Inflammatory macrophage (primary cell): Measurements from ENCODE around the gene SUPT5H.
"Not testable (repeated sequence)": the region's sequence is repeated elsewhere in the genome, so short reads cannot be mapped to it uniquely, and the experiment has no call there.

Source experiments
- DNase-seq, 2 donors: peaks; one replicate each; pipeline ENCODE4 v3.0.0-alpha.2; 2020 to 2022

Gene SUPT5H

DNA sequence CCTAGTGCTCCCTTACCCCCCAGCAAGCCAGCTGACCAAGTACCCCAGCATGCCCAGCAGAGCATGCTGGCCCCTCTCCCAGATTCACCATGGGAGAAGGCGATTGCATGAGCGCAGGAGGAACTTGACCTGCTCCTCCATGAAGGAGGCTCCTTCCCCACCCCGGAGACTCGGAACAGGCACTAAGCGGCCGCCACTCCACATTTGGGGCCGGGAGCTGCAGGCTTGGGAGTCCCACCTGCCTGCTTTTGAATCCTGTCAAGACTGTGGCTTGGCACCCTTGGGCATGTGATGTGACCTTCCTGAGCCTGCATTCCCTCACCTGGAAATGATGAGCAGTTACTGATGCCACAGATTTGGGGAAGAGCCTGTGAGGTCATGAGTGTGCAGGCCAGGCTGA, 22.6 kb downstream of the SUPT5H start:
- no peak for DNase-seq

DNA sequence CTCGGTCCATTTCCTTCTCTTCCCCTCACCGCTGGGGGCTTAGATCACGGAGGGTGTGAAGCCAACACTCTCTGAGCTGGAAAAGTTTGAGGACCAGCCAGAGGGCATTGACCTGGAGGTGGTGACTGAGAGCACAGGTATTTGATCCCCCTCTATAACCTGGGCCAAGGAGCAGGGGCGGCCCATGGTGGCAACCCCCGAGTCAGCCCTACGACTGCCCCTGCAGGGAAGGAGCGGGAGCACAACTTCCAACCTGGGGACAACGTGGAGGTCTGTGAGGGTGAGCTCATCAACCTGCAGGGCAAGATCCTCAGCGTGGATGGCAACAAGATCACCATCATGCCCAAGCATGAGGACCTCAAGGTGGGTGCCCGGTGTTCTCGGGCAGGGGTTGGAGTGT, 23.7 kb downstream of the SUPT5H start:
- DNase-seq = no peak

DNA sequence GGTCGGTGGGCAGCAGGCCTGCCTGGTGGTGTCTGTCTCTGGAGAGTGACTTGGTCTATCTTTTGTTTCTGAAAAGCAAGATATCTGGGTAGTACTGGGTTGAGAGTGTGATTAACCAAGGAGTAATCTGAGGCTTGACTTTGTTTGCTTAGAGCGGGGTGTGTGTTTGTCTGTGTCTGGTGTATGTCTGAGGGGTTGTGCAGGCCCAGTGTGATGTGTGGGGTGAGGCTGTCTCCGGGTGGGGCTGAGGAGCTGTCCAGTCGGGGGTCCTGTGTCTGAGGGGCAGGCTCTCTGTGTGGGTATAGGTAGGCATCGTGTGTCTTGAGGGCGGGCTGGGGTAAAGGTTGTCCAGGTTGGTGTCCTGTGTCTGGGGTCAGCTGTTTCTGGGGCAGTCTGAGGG, 24.2 kb downstream of the SUPT5H start:
- DNase-seq = no peak

DNA sequence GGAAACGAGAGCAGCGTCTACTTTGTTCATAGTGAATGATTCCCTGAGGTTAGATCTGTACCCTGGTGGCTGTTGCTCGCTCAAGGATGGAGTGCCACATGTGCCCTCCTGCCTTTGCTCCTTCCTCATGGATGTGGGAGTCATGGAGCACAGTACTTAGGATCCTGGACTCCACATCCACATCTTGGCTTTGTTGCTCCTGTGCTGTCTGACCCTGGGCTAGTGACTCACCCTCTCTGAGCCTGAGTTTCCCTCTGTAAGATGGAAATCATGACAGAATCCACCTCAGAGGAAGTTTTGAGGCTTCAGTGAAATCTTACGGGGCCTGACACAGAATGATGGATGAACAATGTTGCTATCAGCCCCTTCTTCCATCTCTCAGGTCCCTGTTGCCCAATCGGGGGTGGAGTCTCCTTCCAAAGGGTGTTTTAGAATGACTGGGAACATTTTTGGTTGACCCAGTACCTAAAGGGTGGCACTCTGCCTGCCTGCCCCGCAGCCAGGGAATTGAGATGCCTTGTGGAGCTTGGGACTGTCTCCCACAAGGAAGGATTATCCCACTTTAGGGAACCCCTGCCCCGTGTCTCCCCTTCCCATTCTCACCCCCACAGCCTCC, 25.4 kb downstream of the SUPT5H start:
- no peak for DNase-seq

DNA sequence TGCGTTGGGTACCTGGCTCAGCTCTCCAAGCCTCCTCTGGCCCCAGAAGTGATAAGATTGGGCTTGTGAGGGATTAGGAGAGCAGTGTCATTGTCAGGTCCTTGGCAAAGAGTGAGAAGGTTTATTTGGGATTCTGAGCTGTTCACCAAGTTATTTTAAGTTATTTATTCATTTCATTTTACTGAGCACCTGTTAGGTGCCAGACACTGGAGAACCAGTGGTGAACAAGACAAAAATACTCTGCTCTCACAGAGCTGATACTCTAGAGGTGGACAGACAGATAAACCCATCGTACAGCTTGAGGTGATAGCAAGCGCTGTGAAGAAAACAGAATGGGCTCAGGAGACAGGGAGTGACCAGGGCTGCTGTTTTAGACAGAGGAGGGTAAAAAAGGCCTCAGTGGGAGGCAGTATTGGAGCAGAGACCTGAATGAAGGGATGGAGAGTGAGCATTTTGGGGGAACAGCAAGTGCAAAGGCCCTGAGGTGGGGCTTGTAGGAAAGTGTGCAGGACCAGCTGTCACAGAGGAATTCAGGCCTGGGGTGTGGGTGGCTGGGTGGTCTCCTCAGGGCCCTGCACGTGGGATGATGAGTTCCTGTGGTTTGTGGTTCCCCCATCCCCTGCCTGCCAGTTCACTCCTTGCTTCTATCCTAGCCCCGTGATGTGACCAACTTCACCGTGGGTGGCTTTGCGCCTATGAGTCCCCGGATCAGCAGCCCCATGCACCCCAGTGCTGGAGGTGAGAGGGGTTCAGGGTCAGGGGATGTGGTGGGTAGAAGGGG, 26.6 kb downstream of the SUPT5H start:
- peak in 1 of 2 donors; percentile 5 for DNase-seq

DNA sequence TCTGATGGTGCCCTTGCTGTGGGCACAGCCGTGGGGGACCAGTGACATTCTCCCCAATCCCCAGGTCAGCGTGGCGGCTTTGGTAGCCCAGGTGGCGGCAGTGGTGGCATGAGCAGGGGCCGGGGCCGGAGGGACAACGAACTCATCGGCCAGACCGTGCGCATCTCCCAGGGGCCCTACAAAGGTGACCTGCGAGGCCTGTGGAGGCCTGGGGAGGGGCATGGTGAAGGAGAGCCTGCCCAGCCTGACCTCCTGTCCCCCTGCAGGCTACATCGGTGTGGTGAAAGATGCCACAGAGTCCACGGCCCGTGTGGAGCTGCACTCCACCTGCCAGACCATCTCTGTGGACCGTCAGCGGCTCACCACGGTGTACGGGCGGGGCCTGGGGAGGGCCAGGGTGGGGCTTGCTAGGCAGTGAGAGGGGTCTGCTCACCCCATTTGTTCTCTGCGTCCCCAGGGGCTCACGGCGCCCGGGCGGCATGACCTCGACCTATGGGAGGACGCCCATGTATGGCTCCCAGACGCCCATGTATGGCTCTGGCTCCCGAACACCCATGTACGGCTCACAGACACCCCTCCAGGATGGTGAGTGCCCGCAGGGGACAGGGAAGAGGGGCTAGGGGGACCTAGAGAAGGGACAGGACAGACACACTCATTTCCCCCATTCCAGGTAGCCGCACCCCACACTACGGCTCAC, 27.5 kb downstream of the SUPT5H start:
- no peak for DNase-seq

DNA sequence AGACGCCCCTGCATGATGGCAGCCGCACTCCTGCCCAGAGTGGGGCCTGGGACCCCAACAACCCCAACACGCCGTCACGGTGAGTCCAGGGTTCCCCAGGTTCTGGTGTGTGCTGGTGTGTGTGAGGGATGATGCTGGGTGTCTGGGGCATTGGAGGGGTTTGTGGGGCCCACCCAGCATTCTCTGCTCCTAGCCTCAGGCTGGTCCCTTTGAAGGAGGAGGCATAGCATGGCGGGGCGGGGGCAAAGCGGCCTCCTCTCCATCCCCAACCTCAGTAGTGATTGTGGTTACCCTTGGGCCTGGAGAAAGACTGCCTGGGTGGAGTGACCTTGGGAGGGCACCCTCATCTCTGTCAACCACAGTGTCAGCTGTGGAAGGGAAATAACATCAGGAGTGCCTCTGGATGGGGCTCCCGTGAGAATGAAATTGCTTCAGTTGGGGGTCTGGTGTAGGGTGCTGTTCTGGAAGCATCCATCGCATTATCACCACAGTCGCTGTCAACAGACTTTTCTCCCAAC, 28.1 kb downstream of the SUPT5H start:
- no peak for DNase-seq

DNA sequence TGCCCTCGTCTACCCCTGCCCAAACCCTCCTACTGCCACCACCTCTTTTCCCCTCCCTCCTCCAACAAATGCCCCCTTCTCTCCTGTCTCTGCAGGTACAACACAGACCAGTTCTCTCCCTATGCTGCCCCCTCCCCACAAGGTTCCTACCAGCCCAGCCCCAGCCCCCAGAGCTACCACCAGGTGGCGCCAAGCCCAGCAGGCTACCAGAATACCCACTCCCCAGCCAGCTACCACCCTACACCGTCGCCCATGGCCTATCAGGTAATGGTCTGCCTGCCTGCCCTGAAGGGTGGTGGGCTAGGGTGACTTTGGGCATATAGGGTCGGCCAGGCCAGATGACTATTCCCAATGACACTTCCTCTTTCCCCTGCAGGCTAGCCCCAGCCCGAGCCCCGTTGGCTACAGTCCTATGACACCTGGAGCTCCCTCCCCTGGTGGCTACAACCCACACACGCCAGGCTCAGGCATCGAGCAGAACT, 28.8 kb downstream of the SUPT5H start:
- peak; percentile 27 to 32 for DNase-seq

DNA sequence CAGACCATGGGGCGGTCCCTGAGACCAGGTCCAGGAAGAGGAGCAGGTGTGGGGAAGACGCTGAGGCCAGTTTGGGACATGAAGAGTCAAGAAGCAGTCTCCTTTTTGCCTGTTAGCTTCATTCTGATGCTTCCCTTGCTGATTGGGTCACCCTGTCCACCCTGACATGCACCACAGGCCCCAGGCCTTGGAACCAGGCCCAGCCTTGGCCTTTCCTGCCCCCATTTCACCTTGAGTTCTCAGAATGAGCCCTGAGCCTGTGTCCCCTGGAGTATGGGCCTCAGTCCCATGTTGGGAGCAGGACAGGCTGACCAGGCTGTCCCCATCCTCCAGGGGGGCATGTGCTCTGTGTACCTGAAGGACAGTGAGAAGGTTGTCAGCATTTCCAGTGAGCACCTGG, 30.4 kb downstream of the SUPT5H start:
- DNase-seq = no peak

DNA sequence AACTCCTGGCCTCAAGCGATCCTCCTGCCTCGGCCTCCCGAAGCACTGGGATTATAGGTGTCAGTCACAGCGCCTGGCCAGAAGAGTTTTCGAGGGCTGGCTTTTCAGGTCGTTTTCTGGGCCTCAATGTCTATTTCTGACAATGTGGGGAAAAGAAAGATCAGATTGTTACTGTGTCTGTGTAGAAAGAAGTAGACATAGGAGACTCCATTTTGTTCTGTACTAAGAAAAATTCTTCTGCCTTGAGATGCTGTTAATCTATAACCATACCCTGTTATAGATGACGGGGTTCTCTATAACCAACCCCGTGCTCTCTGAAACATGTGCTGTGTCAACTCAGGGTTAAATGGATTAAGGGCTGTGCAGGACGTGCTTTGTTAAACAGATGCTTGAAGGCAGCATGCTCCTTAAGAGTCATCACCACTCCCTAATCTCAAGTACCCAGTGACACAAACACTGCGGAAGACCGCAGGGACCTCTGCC, 34.0 kb downstream of the SUPT5H start:
- not testable (repeated sequence) for DNase-seq

DNA sequence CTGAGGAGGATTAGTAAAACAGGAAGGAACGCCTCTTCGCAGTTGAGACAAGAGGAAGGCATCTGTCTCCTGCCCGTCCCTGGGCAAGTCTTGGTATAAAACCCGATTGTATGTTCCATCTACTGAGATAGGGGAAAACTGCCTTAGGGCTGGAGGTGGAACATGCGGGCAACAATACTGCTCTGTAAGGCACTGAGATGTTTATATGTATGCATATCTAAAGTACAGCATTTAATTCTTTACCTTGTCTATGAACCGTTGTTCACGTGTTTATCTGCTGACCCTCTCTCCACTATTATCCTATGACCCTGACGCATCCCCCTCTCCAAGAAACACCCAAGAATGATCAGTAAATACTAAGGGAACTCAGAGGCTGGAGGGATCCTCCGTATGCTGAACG, 34.5 kb downstream of the SUPT5H start:
- peak; percentile 12 to 29 for DNase-seq

DNA sequence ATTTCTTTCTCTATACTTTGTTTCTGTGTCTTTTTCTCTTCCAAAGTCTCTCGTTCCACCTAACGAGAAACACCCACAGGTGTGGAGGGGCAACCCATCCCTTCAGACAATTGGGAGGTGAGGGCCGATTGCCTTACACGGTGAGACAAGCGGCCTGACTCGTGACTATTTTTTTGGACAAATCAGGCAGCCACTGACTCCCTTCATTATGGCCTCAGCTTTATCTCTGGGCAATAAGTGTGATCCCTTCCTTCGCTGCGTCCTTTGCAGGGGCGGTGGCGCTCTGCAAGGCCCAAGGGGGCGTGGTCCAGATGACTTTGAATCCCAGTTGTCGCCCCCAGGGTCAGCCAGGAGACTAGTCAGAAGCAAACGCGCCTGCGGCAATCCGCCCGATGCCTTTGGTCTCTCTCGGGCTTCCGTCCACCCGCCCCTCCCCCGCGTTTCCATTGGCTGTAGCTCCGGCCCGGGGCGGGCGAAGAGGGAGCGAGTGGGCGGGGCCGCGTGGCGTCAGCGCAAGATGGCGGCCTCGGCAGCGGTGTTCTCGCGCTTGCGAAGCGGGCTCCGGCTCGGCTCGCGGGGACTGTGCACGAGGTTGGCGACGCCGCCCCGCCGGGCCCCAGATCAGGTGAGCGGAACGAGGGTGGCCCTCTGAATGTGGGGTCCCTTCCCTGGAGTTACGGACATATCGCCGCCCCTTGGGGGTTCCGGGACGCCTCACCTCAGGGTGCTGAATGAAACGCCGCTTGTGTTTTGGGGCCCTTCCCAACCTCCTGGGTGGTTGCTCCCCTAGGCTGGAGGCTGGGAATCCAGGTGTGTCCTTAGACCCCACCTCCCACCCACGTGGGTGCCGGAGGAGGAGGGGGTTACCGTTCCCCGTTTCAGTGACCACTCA, 35.2 kb downstream of the SUPT5H start, which contains the start of gene TIMM50:
TSS of gene TIMM50 (plus strand) at position 502 of the 892 bp plus-strand sequence. CDS start at position 518, 16 bp downstream.
- DNase-seq = peak; percentile 95 to 98

DNA sequence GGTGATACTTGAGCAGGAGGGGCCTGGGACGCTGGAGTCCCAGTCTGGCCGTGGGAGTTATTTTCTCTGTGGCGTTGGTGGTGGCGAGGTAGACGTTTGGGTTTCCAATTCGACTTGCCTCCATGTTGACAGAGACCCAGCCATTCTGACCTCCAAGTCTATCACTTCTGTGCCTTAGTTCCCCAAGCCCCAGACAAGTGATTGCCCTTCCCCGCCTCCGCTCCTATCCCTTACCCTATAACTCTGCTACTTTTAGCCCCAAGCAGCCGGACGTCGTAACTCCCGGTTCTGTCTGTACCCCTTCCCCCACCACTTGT, 35.8 kb downstream of the SUPT5H start:
- peak in 1 of 2 donors; percentile 3 for DNase-seq

DNA sequence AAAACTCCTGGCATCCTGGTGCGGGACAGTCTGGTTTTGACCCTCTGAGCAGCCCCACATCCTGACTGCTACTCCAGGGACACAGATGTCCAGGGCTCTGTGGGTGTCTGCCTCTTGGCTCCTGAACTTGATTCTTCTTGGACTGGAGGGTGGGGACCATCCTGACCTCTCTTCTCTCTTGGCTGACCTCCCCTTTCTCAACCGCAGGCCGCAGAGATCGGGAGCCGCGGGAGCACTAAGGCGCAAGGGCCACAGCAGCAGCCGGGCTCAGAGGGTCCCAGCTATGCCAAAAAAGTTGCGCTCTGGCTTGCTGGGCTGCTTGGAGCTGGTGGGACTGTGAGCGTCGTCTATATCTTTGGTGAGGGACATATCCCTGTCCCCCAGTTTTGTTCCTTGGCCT, 36.3 kb downstream of the SUPT5H start:
- no peak for DNase-seq

DNA sequence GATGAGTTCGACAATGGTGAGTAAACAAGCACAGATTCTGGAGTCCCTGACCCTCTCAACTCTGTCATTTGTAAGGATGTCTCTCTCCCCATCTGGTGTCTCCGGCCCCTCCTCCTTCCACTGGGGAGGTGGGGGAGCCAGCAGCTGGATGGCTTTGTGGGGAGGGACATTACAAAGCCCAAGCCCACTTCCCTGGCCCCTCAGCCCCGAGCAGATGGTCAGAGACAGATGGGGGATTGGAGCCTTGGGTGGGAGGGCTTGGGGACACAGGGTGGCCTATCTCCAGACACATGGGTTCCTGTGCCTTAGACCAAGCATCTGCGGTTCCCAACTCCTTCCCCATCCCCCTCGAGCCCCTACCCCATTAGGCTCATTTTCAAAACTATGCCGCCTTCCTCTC, 37.8 kb downstream of the SUPT5H start:
- no peak for DNase-seq

DNA sequence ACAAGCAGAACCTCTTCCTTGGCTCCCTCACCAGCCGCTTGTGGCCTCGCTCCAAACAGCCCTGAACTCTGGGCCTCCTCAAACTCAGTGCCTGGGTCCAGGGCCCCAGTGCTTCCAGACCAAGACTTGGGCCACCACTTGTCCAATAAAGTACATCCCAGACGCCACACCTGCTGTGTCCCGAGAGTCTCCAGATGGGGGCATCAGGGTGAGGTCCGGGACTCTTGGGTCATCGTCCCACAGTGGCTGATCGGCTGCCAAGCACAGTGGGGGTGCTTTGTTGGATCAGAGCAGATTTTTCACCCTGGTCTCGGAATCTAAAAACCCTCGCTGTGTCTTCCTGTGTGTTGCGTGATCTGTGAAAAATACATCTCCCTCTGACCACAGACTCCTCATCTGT, 44.4 kb downstream of the SUPT5H start:
- DNase-seq = no peak

DNA sequence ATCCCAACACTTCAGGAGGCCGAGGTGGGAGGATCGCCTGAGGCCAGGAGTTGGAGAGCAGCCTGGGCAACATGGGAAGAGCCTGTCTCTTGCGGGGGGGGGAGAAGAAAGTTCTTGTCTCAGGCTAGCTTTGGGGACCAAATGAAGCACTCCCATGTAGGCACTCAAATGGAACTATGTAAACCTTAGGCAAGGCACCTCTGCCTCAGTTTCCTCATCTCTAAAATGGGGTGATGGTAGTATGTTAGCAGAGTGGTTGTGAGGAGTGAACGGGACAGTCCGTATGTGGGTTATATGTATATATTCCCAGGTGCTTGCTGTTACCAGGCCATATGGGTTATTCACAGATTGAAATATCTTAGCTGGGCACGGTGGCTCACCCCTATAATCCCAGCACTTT, 46.8 kb downstream of the SUPT5H start:
- DNase-seq = no peak

DNA sequence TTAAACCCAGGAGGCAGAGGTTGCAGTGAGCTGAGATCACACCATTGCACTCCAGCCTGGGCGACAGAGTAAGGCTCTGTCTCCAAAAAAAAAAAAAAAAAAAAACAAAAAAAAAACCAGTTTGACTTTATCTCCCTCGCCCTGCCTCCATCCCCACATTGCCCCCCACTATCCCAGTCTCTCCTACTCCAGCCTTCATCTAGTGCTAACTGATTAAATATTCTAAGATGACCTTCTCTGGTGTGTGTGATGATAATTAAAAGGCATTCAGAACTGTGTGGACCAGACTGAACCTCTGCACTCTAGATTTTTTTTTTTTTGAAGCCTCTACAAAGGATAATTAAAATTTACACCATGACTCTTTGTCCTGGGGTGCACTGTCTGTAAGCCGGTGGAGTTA, 47.4 kb downstream of the SUPT5H start:
- no peak for DNase-seq

DNA sequence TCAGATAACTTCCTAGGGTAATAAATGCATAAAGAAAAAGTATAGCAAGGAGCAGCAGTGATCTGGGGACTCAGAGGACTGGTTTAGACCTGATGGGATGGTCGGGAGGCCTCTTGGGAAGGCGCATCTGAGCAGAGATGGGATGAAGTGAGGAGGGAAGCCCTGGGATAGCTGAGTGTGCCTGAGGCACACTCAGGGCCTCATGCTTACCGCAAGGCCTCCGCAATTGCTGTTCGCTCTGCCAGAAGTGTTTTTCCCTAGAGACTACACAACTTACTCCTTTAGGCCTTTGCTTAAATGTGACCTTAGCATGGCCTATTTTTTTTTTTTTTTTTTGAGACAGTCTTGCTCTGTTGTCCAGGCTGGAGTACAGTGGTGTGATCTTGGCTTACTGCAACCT, 49.3 kb downstream of the SUPT5H start:
- no peak for DNase-seq

DNA sequence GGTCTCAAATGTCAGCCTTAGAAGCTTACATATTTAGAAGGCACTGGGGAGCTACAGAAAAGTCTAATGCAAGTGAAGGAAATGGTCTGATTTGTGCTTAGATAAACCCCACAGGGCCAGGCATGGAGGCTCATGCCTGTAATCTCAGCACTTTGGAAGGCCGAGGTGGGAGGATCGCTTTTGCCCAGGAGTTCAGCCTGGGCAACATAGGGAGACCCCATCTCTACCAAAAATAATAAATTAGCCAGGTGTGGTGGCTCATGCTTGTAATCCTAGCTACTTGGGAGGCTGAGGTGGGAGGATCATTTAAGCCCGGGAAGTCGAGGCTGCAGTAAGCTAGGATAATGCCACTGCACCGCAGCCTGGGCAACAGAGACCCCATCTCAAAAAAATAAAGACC, 50.7 kb downstream of the SUPT5H start:
- no peak for DNase-seq

DNA sequence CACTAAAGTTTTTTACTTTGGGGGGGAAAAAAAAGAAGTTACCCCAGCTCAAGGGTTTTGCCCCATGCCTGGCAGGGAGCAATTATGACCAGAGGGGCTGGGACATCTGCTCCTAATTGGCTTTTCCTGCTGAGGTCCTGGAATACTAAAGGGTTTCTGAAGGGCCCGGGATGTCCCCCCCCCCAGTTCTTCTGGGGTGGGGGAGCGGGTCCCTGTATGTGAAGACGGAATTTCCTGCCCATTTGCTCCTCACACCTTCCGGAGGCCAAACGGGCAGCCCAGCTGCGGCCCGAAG, 52.3 kb downstream of the SUPT5H start:
- DNase-seq = no peak

DNA sequence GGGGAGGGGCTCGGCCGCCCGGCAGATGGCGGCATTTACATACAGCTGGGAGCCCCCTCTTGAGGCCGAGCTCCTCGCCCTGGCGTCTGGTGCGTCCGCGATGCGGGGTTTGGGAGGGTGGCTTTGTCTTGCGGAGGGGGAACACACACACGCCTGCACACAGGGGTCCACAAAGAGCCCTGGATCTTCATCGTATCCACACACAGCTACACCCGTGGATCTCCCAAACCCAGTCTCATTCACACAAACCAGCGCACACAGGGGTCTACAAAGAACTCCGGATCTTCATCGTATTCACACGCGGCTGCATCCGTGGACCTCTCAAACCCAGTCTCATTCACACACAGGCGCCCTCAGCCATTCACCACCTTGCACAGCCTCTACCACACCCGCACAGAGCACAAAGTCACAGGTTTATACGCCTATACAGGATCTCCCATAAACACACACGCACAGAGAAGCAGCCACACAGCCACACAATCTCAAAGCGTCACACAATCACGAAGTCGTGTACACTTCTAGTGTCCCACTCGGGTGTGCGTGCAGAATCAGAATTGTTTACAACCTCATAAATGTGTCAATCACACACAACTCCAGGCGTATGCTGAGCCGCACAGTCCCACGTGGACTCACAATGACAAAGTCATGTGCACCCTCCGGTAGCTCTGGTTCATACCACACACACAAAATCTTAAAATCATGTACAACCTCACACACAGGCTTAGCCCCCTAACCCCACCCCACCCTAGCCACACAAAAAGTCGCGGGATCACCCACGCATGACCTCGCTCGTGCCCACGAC, 52.8 kb downstream of the SUPT5H start:
- peak in 1 of 2 donors; percentile 15 for DNase-seq
